HepG2 (cell line): ENCODE results near the gene RASSF7. TPM values are rescaled to one million over a fixed set of nuclear protein-coding genes. Genes with fewer than 3 reads are reported as not detected.
A peak's percentile ranks its signal among the peaks of the same experiment; 100 is the strongest.

ENCODE experiments used
- AHDC1 ChIP-seq: sonication (generic); formaldehyde crosslinking; IDR thresholded peaks from 2 replicates; pipeline ENCODE4 v1.5.1; 2020; ENCODE audit warnings: mild to moderate bottlenecking, missing genetic modification reagents, borderline replicate concordance
- EEA1 ChIP-seq: sonication (generic); formaldehyde crosslinking; IDR thresholded peaks from 2 replicates; pipeline ENCODE4 v1.5.1; 2020; ENCODE audit warnings: mild to moderate bottlenecking, missing genetic modification reagents, borderline replicate concordance
- PBX2 ChIP-seq: IDR thresholded peaks from 2 replicates; pipeline ENCODE4 v1.6.1; 2016; ENCODE audit warnings: control low read depth
- PHF5A ChIP-seq: IDR thresholded peaks from one replicate; pipeline ENCODE4 v1.6.1; 2018; ENCODE audit warnings: low read depth, missing genetic modification reagents; ENCODE audit not compliant: unreplicated experiment
- U2AF2 ChIP-seq: fragments of 200-400 bp; formaldehyde crosslinking; IDR thresholded peaks from 2 replicates; pipeline ENCODE4 v1.6.1; 2017; ENCODE audit warnings: low read depth, mild to moderate bottlenecking, low read length
- ZNF329 ChIP-seq: sonication (generic); formaldehyde crosslinking; IDR thresholded peaks from 2 replicates; pipeline ENCODE4 v1.9.0; 2021; ENCODE audit warnings: low read depth, mild to moderate bottlenecking, missing genetic modification reagents
- ZNF33A ChIP-seq: sonication (generic); formaldehyde crosslinking; IDR thresholded peaks from 2 replicates; pipeline ENCODE4 v1.5.1; 2020; ENCODE audit warnings: missing genetic modification reagents, mild to moderate bottlenecking, moderate library complexity, borderline replicate concordance
- ZNF430 ChIP-seq: sonication (generic); formaldehyde crosslinking; IDR thresholded peaks from 2 replicates; pipeline ENCODE4 v1.9.0; 2021; ENCODE audit warnings: mild to moderate bottlenecking, missing genetic modification reagents
- ZNF609 ChIP-seq: sonication (generic); formaldehyde crosslinking; IDR thresholded peaks from 2 replicates; pipeline ENCODE4 v1.4.0; 2020; ENCODE audit warnings: mild to moderate bottlenecking, missing genetic modification reagents, borderline replicate concordance
- ZNF724P ChIP-seq: sonication (generic); formaldehyde crosslinking; IDR thresholded peaks from 2 replicates; pipeline ENCODE4 v1.8.0; 2022; ENCODE audit warnings: missing genetic modification reagents, borderline replicate concordance
- ZNF816 ChIP-seq: sonication (generic); formaldehyde crosslinking; IDR thresholded peaks from 2 replicates; pipeline ENCODE4 v1.8.0; 2022; ENCODE audit warnings: missing genetic modification reagents, mild to moderate bottlenecking, borderline replicate concordance
- polyA plus RNA-seq, 8 experiments: library from polyadenylated mRNA; depleted of rRNA in 3 of 8; stranded (reverse) in 7 of 8; unstranded in 1 of 8; fragments of >200 nt; fragmentation: Illumina TruSeq in 4 of 8; extraction: Trizol in 4 of 8; gene quantifications; 2 replicates each; pipeline versions ENCODE4 v1.2.1 to v1.2.3, GENCODE V29; 2011 to 2016; ENCODE audit warnings: low read depth in 4 of 8, missing spikeins in 1 of 8, mixed read lengths in 1 of 8; ENCODE audit not compliant: insufficient read depth in 1 of 8
- total RNA-seq, 5 experiments: library from RNA; depleted of rRNA; stranded (reverse); fragments of >200 nt; fragmentation: Illumina TruSeq; extraction: Trizol; gene quantifications; 2 replicates each; pipeline ENCODE4 v1.2.3, GENCODE V29; 2016; ENCODE audit warnings: low read depth in 1 of 5

RASSF7 gene
- total and polyA plus RNA-seq, 2 of the 13 experiments (the other 11 are each of a cell fraction or from before 2014, with no cell fraction given) = 20.2 to 28.6 TPM

- TF ChIP-seq PBX2 (CRISPR knock-in tag) (no peak), AHDC1 (no peak), U2AF2 (no peak), PHF5A (CRISPR knock-in tag) (no peak), ZNF724P (CRISPR knock-in tag) (peak; percentile 53), ZNF33A (CRISPR knock-in tag) (no peak), ZNF329 (CRISPR knock-in tag) (no peak), ZNF609 (CRISPR knock-in tag) (no peak), EEA1 (CRISPR knock-in tag) (no peak), ZNF430 (CRISPR knock-in tag) (peak; percentile 15; the same call in 1 of the 2 replicates), ZNF816 (CRISPR knock-in tag) (no peak)
Observed at GRCh38 chr11:575313-575995, 14.7 kb downstream of the RASSF7 start (continued).
